ENCODE results near the gene ADAMTSL3.
A peak's percentile ranks its signal among the peaks of the same experiment; 100 is the strongest.
"Not testable (repeated sequence)": the region's sequence is repeated elsewhere in the genome, so short reads cannot be mapped to it uniquely, and the experiment has no call there.

ADAMTSL3 gene

GRCh38 chr15:84079885-84080777, 426.2 kb downstream of the ADAMTSL3 start:
- Histone ChIP-seq H3K27ac (no peak overlapping the region), H3K9ac (no peak overlapping the region), H3K9me3 (ENCODE audit: control insufficient read depth, low read length) (no peaks in the 10 kb centered on the region), H3K79me2 (no peaks in the 10 kb centered on the region), H3K4me2 (ENCODE audit: low read length) (peak overlapping the region; percentile 67), H3K4me1 (no peaks in the 10 kb centered on the region), H3K27me3 (ENCODE audit: control insufficient read depth, insufficient read depth, low read length) (no peaks in the 10 kb centered on the region), H2AFZ (peak overlapping the region; percentile 79), H3K4me3 (ENCODE audit: low read depth, low read length) (peak overlapping the region; percentile 45), H3K36me3 (ENCODE audit: control insufficient read depth, insufficient read depth, low read length) (no peaks in the 10 kb centered on the region)
- no peak for TF ChIP-seq CTCF (IDR thresholded peaks at IDR 0.05)

GRCh38 chr15:84080778-84081084, 426.8 kb downstream of the ADAMTSL3 start:
- not testable (repeated sequence) for H3K79me2 ChIP-seq; H3K9ac ChIP-seq; H3K9me3 ChIP-seq (ENCODE audit: control insufficient read depth, low read length); H3K27me3 ChIP-seq (ENCODE audit: control insufficient read depth, insufficient read depth, low read length); H3K4me3 ChIP-seq (ENCODE audit: low read depth, low read length); H3K4me1 ChIP-seq; H3K36me3 ChIP-seq (ENCODE audit: control insufficient read depth, insufficient read depth, low read length); H3K4me2 ChIP-seq (ENCODE audit: low read length); H3K27ac ChIP-seq
- H2AFZ ChIP-seq = peak overlapping the region; percentile 79

- Histone ChIP-seq H3K79me2 (no peaks in the 10 kb centered on the region), H3K9ac (no peak overlapping the region), H3K9me3 (ENCODE audit: control insufficient read depth, low read length) (no peaks in the 10 kb centered on the region), H3K4me2 (ENCODE audit: low read length) (no peak overlapping the region), H2AFZ (no peak overlapping the region), H3K36me3 (ENCODE audit: control insufficient read depth, insufficient read depth, low read length) (no peaks in the 10 kb centered on the region), H3K4me3 (ENCODE audit: low read depth, low read length) (no peak overlapping the region), H3K4me1 (no peaks in the 10 kb centered on the region), H3K27me3 (ENCODE audit: control insufficient read depth, insufficient read depth, low read length) (no peaks in the 10 kb centered on the region), H3K27ac (no peak overlapping the region)
- TF ChIP-seq CTCF (IDR thresholded peaks at IDR 0.05) = no peak
Observed at GRCh38 chr15:84081391-84082168, 427.7 kb downstream of the ADAMTSL3 start.

- Histone ChIP-seq H3K4me3 (ENCODE audit: low read depth, low read length) (no peak overlapping the region), H3K79me2 (no peaks in the 10 kb centered on the region), H3K27me3 (ENCODE audit: control insufficient read depth, insufficient read depth, low read length) (no peaks in the 10 kb centered on the region), H3K27ac (no peak overlapping the region), H2AFZ (no peak overlapping the region), H3K4me2 (ENCODE audit: low read length) (no peak overlapping the region), H3K9ac (no peak overlapping the region), H3K4me1 (no peaks in the 10 kb centered on the region), H3K36me3 (ENCODE audit: control insufficient read depth, insufficient read depth, low read length) (no peaks in the 10 kb centered on the region), H3K9me3 (ENCODE audit: control insufficient read depth, low read length) (no peaks in the 10 kb centered on the region)
- TF ChIP-seq CTCF (IDR thresholded peaks at IDR 0.05) = no peak
Observed at GRCh38 chr15:84082739-84083138, 428.8 kb downstream of the ADAMTSL3 start.

- not testable (repeated sequence) for H3K27me3 ChIP-seq (ENCODE audit: control insufficient read depth, insufficient read depth, low read length); H3K9ac ChIP-seq; H2AFZ ChIP-seq; H3K4me2 ChIP-seq (ENCODE audit: low read length); H3K27ac ChIP-seq; H3K79me2 ChIP-seq; H3K4me1 ChIP-seq; H3K4me3 ChIP-seq (ENCODE audit: low read depth, low read length); H3K36me3 ChIP-seq (ENCODE audit: control insufficient read depth, insufficient read depth, low read length); H3K9me3 ChIP-seq (ENCODE audit: control insufficient read depth, low read length)
Observed at GRCh38 chr15:84086071-84086470, 432.1 kb downstream of the ADAMTSL3 start.
